Omental fat pad (tissue), 4 donors: ENCODE data around the gene VPS11. TPM values are rescaled to one million over a fixed set of nuclear protein-coding genes. Genes with fewer than 3 reads are reported as not detected.

Experiments
- ATAC-seq: fragments of 150-250 bp; one replicate; pipeline ENCODE4 v1.9.1; 2016; ENCODE audit warnings: mild to moderate bottlenecking, moderate library complexity; ENCODE audit not compliant: low FRiP score
- DNase-seq: peaks from one replicate; pipeline ENCODE4 v3.0.0-alpha.2; 2019; ENCODE audit warnings: low spot score
- total RNA-seq, 4 donors: library from RNA; depleted of rRNA; stranded (reverse); fragments of >200 nt; gene quantifications; one replicate each; pipeline ENCODE4 v1.1.0, GENCODE V29; 2016
- TF ChIP-seq, protein P1 (sequence below), 3 donors: fragments of 450-650 bp; IDR thresholded peaks; one replicate each; pipeline ENCODE4 v1.5.1; 2016 to 2017; ENCODE audit warnings: antibody characterized with exemption in 3 of 3, mild to moderate bottlenecking in 3 of 3, moderate library complexity in 2 of 3

Gene VPS11
- total RNA-seq, 4 donors from 2014 or later = 31.5 to 39.2 (median 32.7) TPM

DNA sequence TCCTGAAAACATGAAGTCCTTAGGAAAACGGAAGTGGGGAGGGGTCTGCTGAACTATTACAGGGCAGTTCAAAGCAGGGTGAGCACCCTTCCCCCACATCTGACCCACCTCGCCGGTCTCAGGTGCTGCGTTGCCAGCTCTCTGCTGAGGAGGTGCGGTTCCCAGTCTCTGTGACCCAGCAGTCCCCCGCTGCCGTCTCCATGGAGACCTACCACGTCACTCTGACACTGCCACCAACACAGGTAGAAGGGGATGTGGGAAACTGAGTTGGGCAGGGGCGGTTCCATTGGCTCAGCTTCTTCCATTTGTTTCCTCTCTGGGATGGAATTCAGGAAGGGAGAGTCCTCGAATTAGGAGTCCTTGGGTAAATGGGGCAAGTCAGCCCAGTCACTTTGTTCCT, 42.8 kb downstream of the VPS11 start:
- no peak for DNase-seq
- no peak for ATAC-seq
- TF ChIP-seq, protein P1, sequence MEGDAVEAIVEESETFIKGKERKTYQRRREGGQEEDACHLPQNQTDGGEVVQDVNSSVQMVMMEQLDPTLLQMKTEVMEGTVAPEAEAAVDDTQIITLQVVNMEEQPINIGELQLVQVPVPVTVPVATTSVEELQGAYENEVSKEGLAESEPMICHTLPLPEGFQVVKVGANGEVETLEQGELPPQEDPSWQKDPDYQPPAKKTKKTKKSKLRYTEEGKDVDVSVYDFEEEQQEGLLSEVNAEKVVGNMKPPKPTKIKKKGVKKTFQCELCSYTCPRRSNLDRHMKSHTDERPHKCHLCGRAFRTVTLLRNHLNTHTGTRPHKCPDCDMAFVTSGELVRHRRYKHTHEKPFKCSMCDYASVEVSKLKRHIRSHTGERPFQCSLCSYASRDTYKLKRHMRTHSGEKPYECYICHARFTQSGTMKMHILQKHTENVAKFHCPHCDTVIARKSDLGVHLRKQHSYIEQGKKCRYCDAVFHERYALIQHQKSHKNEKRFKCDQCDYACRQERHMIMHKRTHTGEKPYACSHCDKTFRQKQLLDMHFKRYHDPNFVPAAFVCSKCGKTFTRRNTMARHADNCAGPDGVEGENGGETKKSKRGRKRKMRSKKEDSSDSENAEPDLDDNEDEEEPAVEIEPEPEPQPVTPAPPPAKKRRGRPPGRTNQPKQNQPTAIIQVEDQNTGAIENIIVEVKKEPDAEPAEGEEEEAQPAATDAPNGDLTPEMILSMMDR (IDR thresholded peaks at IDR 0.05) = no peak

DNA sequence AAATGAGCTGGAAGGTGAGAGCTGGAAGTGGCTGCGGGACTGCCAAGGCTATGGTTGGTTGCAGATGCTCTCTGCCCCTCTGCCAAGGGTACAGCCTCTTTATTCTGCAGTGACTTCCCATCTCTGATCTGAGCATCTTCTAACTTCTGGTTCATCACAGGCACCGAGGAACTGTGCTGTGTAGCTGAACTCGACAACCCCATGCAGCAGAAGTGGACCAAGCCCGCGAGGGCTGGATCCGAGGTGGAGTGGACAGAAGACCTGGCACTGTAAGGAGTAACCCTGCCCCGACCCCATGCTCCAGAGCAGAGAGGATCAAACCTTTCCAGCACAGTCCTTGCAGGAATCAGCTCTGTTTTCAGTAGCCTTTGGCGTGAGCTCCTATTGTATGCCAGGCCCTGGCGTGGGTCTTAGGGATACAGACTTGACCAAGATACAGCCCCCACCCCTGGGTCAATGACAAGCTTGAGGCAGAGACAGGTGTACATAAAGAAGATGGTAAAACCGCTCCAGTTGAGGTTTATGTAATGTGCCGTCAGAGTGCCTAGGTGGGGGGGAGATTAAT, 43.8 kb downstream of the VPS11 start:
- TF ChIP-seq, protein P1 (IDR thresholded peaks at IDR 0.05) = no peak
- ATAC-seq = no peak
- DNase-seq = no peak

DNA sequence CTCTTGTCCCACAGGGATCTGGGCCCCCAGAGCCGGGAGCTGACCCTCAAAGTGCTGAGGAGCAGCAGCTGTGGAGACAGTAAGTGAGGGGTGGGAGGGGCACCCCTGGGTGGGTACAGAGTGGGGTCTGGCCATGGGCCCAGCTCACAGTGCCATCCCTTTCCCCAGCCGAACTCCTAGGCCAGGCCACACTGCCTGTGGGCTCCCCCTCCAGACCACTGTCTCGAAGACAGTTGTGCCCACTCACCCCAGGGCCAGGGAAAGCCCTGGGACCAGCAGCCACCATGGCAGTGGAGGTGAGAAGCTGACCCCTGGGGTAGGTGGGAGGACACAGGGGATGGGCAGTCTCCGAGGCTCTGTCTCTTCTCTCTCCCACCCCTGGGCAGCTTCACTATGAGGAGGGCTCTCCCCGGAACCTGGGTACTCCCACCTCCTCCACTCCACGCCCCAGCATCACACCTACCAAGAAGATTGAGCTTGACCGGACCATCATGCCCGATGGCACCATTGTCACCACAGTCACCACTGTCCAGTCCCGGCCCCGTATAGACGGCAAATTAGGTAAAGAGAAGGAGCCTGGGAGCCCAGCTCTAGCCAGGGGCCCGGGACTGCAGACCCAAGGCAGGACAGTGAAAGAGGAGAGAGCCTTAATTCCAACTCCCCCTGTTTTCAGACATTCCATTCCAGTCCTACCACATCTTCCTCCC, 44.8 kb downstream of the VPS11 start:
- DNase-seq (no peak), ATAC-seq (no peak)
- TF ChIP-seq, protein P1 (IDR thresholded peaks at IDR 0.05) = no peak

DNA sequence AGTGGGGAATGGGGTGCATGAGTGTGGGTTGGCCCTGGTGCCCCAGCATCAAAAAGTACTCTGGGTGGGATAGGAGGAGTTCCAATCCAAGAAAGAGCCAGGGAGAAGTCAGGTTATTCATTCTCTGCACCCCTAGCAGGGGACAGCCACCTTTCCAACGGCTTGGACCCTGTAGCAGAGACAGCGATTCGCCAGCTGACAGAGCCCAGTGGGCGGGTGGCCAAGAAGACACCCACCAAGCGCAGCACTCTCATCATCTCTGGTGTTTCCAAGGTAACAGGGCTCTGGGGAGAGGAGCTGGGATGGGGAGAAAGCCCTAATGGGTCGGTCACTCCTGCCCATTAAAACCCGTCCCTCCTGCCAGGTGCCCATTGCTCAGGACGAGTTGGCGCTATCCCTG, 46.1 kb downstream of the VPS11 start:
- TF ChIP-seq, protein P1 (IDR thresholded peaks at IDR 0.05) = no peak
- DNase-seq = no peak
- ATAC-seq = no peak

DNA sequence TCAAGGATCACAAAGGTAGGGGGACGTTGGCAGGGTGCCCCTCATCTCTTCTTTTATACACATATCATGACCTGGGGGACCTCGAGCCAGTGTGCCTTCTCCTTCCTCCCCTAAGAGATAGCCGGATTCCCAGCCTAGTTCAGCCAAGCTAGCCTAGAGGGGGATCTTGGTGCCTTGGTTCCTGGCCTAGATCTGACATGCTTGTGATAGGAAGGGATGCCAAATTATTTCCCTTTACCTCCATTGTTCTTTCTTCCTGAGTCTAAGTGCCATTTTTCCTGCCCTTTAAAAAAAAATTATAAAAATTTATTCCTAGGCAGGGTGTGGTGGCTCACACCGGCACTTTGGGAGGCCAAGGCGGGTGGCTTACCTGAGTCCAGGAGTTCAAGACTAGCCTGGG, 46.7 kb downstream of the VPS11 start:
- ATAC-seq = no peak
- TF ChIP-seq, protein P1 (IDR thresholded peaks at IDR 0.05) = no peak
- DNase-seq = no peak

DNA sequence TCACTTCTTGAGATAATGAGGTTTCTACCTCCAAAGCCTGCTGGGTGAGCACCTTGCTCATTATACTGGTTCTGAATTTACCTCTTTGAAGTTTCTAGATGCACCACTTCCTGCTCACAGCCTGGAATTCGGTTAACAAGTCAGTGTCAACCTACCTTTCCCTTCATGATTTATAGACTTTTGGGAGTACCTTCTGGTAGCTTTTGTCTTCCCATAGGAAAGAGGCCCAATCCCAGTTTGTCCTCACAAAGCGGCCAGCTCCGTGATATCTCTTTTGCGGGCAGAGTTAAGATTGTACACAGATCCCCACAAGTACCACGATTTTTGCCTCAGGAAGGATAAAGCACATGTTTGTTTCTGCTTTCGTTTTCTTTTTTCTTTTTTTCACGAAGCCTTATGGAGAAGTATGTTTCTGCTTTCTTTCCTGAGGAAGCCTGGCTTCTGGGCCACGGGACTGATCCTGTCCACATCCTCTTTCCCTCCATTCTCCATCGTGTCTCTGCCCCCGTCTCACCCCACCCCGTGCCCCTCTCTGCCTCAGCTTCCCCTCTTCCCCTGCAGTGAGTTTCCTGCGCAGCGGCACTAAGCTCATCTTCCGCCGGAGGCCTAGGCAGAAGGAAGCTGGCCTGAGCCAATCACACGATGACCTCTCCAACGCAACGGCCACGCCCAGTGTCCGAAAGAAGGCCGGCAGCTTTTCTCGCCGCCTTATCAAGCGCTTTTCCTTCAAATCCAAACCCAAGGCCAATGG, 48.0 kb downstream of the VPS11 start:
- ATAC-seq (no peak), DNase-seq (no peak)
- TF ChIP-seq, protein P1 (IDR thresholded peaks at IDR 0.05) = no peak
